Tibial artery (tissue), 4 donors: ENCODE measurements around the gene TMC8.

ENCODE experiments used
- DNase-seq, 2 donors: peaks; one replicate each; pipeline ENCODE4 v3.0.0-alpha.2; 2019
- H3K27ac ChIP-seq, 2 donors: fragments of 200-600 bp; sonication (generic) in 1 of 2; 1 replicate in 1 of 2; 2 replicates in 1 of 2; pipeline ENCODE4 v1.5.1; 2018 to 2019; ENCODE audit warnings: mild to moderate bottlenecking in 1 of 2
- H3K27me3 ChIP-seq, 2 donors: fragments of 200-600 bp; sonication (generic) in 1 of 2; one replicate each; pipeline versions ENCODE4 v1.5.1 to v1.6.0; 2016 to 2019
- H3K36me3 ChIP-seq, 3 donors: fragments of 200-600 bp; sonication (generic) in 2 of 3; one replicate each; pipeline ENCODE4 v1.5.1; 2016 to 2019; ENCODE audit warnings: mild to moderate bottlenecking in 2 of 3
- H3K4me1 ChIP-seq, 4 donors: fragments of 200-600 bp; sonication (generic) in 2 of 4; 1 replicate in 3 of 4; 2 replicates in 1 of 4; pipeline ENCODE4 v1.5.1; 2016 to 2019
- H3K4me3 ChIP-seq, 2 donors: fragments of 200-600 bp; sonication (generic) in 1 of 2; 1 replicate in 1 of 2; 2 replicates in 1 of 2; pipeline ENCODE4 v1.5.1; 2018 to 2019; ENCODE audit warnings: mild to moderate bottlenecking in 2 of 2
- H3K9me3 ChIP-seq, 3 donors: fragments of 200-600 bp; sonication (generic) in 1 of 3; one replicate each; pipeline ENCODE4 v1.5.1; 2016 to 2019
- CTCF ChIP-seq, 2 experiments: fragments of 200-600 bp in 1 of 2; fragments of 450-650 bp in 1 of 2; IDR thresholded peaks; one replicate each; pipeline ENCODE4 v1.5.1; 2017 to 2019; ENCODE audit warnings: antibody characterized with exemption in 2 of 2, mild to moderate bottlenecking in 1 of 2, moderate library complexity in 1 of 2
- intact Hi-C: fragments of 100-400 bp; cut with DNase I; formaldehyde crosslinking; loops from one replicate; pipeline ENCODE4 v1.15.0; 2023; ENCODE audit warnings: low total_unique reads

Gene TMC8

GRCh38 chr17:78185981-78186691 lies 55.6 kb downstream of the TMC8 start:
- intact Hi-C loops: no loop called here
- no peaks in the 10 kb centered on the region for H3K9me3 ChIP-seq
- H3K36me3 ChIP-seq: peaks cover 0 to 9% (median 7%) of the 10 kb centered on the region in 3 donors
- peak overlapping the region; percentile 43 to 54 for H3K4me3 ChIP-seq
- no peaks in the 10 kb centered on the region for H3K27me3 ChIP-seq
- H3K4me1 ChIP-seq: peaks cover 0 to 20% (median 12%) of the 10 kb centered on the region in 4 donors
- TF ChIP-seq CTCF (IDR thresholded peaks at IDR 0.05): no peak
- H3K27ac ChIP-seq: no peak overlapping the region
- peak; percentile 48 to 76 for DNase-seq

- intact Hi-C loops: no loop called here
- Histone ChIP-seq H3K4me3 (peak within 1 kb of the TSS; percentile 43 to 54), H3K4me1 (peaks cover 0 to 20% (median 12%) of the 10 kb centered on the region in 4 donors)
These were observed 56.4 kb downstream of the TMC8 start, which contains the start of the genes AFMID and TK1 for GRCh38 chr17:78186692-78187595. Gene AFMID (plus strand): TSS chr17:78187362. CDS start chr17:78187371, 9 bp downstream. Gene TK1 (minus strand): TSS chr17:78187052. CDS start chr17:78186994, 58 bp downstream.

More at GRCh38 chr17:78186692-78187595, 56.4 kb downstream of the TMC8 start, which contains the start of the genes AFMID and TK1:
- DNase-seq: peak; percentile 91 to 97
- Histone ChIP-seq H3K9me3 (no peaks in the 10 kb centered on the region), H3K36me3 (peaks cover 0 to 17% (median 9%) of the 10 kb centered on the region in 3 donors), H3K27me3 (no peaks in the 10 kb centered on the region), H3K27ac (peak within 1 kb of the TSS; percentile 36 to 53)
- TF ChIP-seq CTCF (IDR thresholded peaks at IDR 0.05): peak; percentile 77 to 92
